Measurements from ENCODE around the gene TMEM42. TPM values are rescaled to one million over a fixed set of nuclear protein-coding genes. Genes with fewer than 3 reads are reported as not detected.
"Not testable (repeated sequence)": the region's sequence is repeated elsewhere in the genome, so short reads cannot be mapped to it uniquely, and the experiment has no call there.

The TMEM42 gene
- total RNA-seq, 1 donor from 2014 or later: 18.9 TPM

- peaks cover 3% of the 10 kb centered on the region for H3K9me3 Mint-ChIP-seq (ENCODE audit: unreplicated experiment)
- no peak for TF ChIP-seq CTCF (IDR thresholded peaks at IDR 0.05)
- no peaks in the 10 kb centered on the region for H3K27me3 Mint-ChIP-seq (ENCODE audit: unreplicated experiment)
- H3K4me1 Mint-ChIP-seq (ENCODE audit: unreplicated experiment): peaks cover 19% of the 10 kb centered on the region
- H3K27ac Mint-ChIP-seq (ENCODE audit: unreplicated experiment): no peak overlapping the region
- DNase-seq (ENCODE audit: extremely low spot score, unreplicated experiment): no peak
- peaks cover 14% of the 10 kb centered on the region for H3K36me3 Mint-ChIP-seq (ENCODE audit: unreplicated experiment)
- no peak overlapping the region for H3K4me3 Mint-ChIP-seq (ENCODE audit: unreplicated experiment)
These were observed 19.3 kb upstream of the TMEM42 start for GRCh38 chr3:44842376-44842775.

- Mint-ChIP-seq H3K4me1 (ENCODE audit: unreplicated experiment) (peaks cover 19% of the 10 kb centered on the region), H3K36me3 (ENCODE audit: unreplicated experiment) (peaks cover 4% of the 10 kb centered on the region), H3K4me3 (ENCODE audit: unreplicated experiment) (no peak overlapping the region), H3K27me3 (ENCODE audit: unreplicated experiment) (no peaks in the 10 kb centered on the region), H3K9me3 (ENCODE audit: unreplicated experiment) (no peaks in the 10 kb centered on the region), H3K27ac (ENCODE audit: unreplicated experiment) (peak overlapping the region; percentile 72)
- TF ChIP-seq CTCF (IDR thresholded peaks at IDR 0.05): no peak
- no peak for DNase-seq (ENCODE audit: extremely low spot score, unreplicated experiment)
These were observed 15.9 kb upstream of the TMEM42 start for GRCh38 chr3:44845528-44846520.

GRCh38 chr3:44848634-44849033, 13.1 kb upstream of the TMEM42 start:
- Mint-ChIP-seq H3K4me1 (ENCODE audit: unreplicated experiment) (peaks cover 19% of the 10 kb centered on the region), H3K27ac (ENCODE audit: unreplicated experiment) (no peak overlapping the region), H3K36me3 (ENCODE audit: unreplicated experiment) (peaks cover 2% of the 10 kb centered on the region), H3K27me3 (ENCODE audit: unreplicated experiment) (no peaks in the 10 kb centered on the region), H3K4me3 (ENCODE audit: unreplicated experiment) (no peak overlapping the region), H3K9me3 (ENCODE audit: unreplicated experiment) (no peaks in the 10 kb centered on the region)
- no peak for DNase-seq (ENCODE audit: extremely low spot score, unreplicated experiment)
- TF ChIP-seq CTCF (IDR thresholded peaks at IDR 0.05): no peak

- H3K36me3 Mint-ChIP-seq (ENCODE audit: unreplicated experiment); H3K27ac Mint-ChIP-seq (ENCODE audit: unreplicated experiment); H3K27me3 Mint-ChIP-seq (ENCODE audit: unreplicated experiment); DNase-seq (ENCODE audit: extremely low spot score, unreplicated experiment); H3K4me3 Mint-ChIP-seq (ENCODE audit: unreplicated experiment); H3K4me1 Mint-ChIP-seq (ENCODE audit: unreplicated experiment); H3K9me3 Mint-ChIP-seq (ENCODE audit: unreplicated experiment): not testable (repeated sequence)
These were observed 5.0 kb upstream of the TMEM42 start for GRCh38 chr3:44856663-44857062.

- H3K27me3 Mint-ChIP-seq (ENCODE audit: unreplicated experiment): no peaks in the 10 kb centered on the region
- no peak for DNase-seq (ENCODE audit: extremely low spot score, unreplicated experiment)
- H3K36me3 Mint-ChIP-seq (ENCODE audit: unreplicated experiment): no peaks in the 10 kb centered on the region
- TF ChIP-seq CTCF (IDR thresholded peaks at IDR 0.05): no peak
- H3K9me3 Mint-ChIP-seq (ENCODE audit: unreplicated experiment): no peaks in the 10 kb centered on the region
- H3K27ac Mint-ChIP-seq (ENCODE audit: unreplicated experiment): no peak overlapping the region
- H3K4me3 Mint-ChIP-seq (ENCODE audit: unreplicated experiment): no peak overlapping the region
- peaks cover 26% of the 10 kb centered on the region for H3K4me1 Mint-ChIP-seq (ENCODE audit: unreplicated experiment)
These were observed 1.6 kb upstream of the TMEM42 start for GRCh38 chr3:44860117-44860516.
